Measurements from ENCODE around the gene CTCFL. TPM values are rescaled to one million over a fixed set of nuclear protein-coding genes. Genes with fewer than 3 reads are reported as not detected.

The CTCFL gene
- total and polyA plus RNA-seq, 2 of the 13 experiments (the other 11 are each of a cell fraction or from before 2014, with no cell fraction given): 0.04 TPM; not detected in 1

GRCh38 chr20:57560554-57561355 lies 35.8 kb upstream of the CTCFL start, which contains the start of gene PCK1 (continued):
- TF ChIP-seq MYNN (CRISPR knock-in tag; IDR thresholded peaks at IDR 0.05; ENCODE audit: low read depth) (no peak), ZNF572 (CRISPR knock-in tag; IDR thresholded peaks at IDR 0.05) (peak; percentile 96; the same call in 1 of the 2 replicates), GATA4 (IDR thresholded peaks at IDR 0.05; ENCODE audit: borderline replicate concordance, low read depth) (0 out of 2 replicates have a peak, but pooled peaks have one; percentile 35), ZNF282 (IDR thresholded peaks at IDR 0.05; ENCODE audit: partially characterized antibody) (no peak), LBX2 (CRISPR knock-in tag; IDR thresholded peaks at IDR 0.05; ENCODE audit: borderline replicate concordance) (no peak), RXRB (CRISPR knock-in tag; IDR thresholded peaks at IDR 0.05; ENCODE audit: borderline replicate concordance) (peak; percentile 100), NCOA1 (CRISPR knock-in tag; IDR thresholded peaks at IDR 0.05) (peak; percentile 95; the same call in 1 of the 2 replicates), ZBTB1 (CRISPR knock-in tag; IDR thresholded peaks at IDR 0.05; ENCODE audit: borderline replicate concordance) (no peak; the same call in 1 of the 2 replicates), ZNF557 (CRISPR knock-in tag; IDR thresholded peaks at IDR 0.05) (no peak; the same call in 1 of the 2 replicates), ZNF83 (CRISPR knock-in tag; IDR thresholded peaks at IDR 0.05; ENCODE audit: borderline replicate concordance) (no peak; the same call in 1 of the 2 replicates), ZNF253 (CRISPR knock-in tag; IDR thresholded peaks at IDR 0.05; ENCODE audit: borderline replicate concordance) (no peak), ZNF552 (CRISPR knock-in tag; IDR thresholded peaks at IDR 0.05; ENCODE audit: borderline replicate concordance) (peak; percentile 33), SSRP1 (CRISPR knock-in tag; IDR thresholded peaks at IDR 0.05) (peak; percentile 71), HBP1 (CRISPR knock-in tag; IDR thresholded peaks at IDR 0.05; ENCODE audit: low read depth) (no peak; the same call in none of the 2 replicates), POLR2A (IDR thresholded peaks at IDR 0.05; ENCODE audit: insufficient read depth in 1 of 2, low read depth in 2 of 2, low read length in 2 of 2) (peak; percentile 79 to 94; a peak in 3 of 4 replicates), ZNF780A (CRISPR knock-in tag; IDR thresholded peaks at IDR 0.05) (no peak; the same call in 1 of the 2 replicates), PBX2 (CRISPR knock-in tag; IDR thresholded peaks at IDR 0.05) (peak; percentile 63), NKX3-1 (CRISPR knock-in tag; IDR thresholded peaks at IDR 0.05) (no peak), ZNF703 (CRISPR knock-in tag; IDR thresholded peaks at IDR 0.05; ENCODE audit: borderline replicate concordance) (no peak), PHF20 (CRISPR knock-in tag; IDR thresholded peaks at IDR 0.05) (0 out of 2 replicates have a peak, but pooled peaks have one; percentile 17), HNRNPUL1 (IDR thresholded peaks at IDR 0.05; ENCODE audit: low read depth, low read length) (peak; percentile 46), ZNF761 (CRISPR knock-in tag; conservative IDR thresholded peaks at IDR 0.05) (peak; percentile 85), ZSCAN22 (CRISPR knock-in tag; IDR thresholded peaks at IDR 0.05) (no peak), FOXK2 (IDR thresholded peaks at IDR 0.05) (peak; percentile 61), MXD3 (CRISPR knock-in tag; IDR thresholded peaks at IDR 0.05) (0 out of 2 replicates have a peak, but pooled peaks have one; percentile 11), DDIT3 (CRISPR knock-in tag; IDR thresholded peaks at IDR 0.05) (no peak), NFE2L1 (CRISPR knock-in tag; IDR thresholded peaks at IDR 0.05; ENCODE audit: borderline replicate concordance) (no peak), ATF3 (CRISPR knock-in tag; IDR thresholded peaks at IDR 0.05) (no peak; the same call in 1 of the 2 replicates)
